IMR-90 (cell line): ENCODE results near the gene OR2AP1. TPM values are rescaled to one million over a fixed set of nuclear protein-coding genes. Genes with fewer than 3 reads are reported as not detected.

ENCODE experiments used
- ATAC-seq: fragments of 200-7000 bp; cut with Tn5 transposase; 2 replicates; pipeline ENCODE4 v1.9.1; 2020; ENCODE audit warnings: low read depth, mild to moderate bottlenecking, moderate library complexity
- Bru-seq: library from RNA; stranded (reverse); fragments of 400-500 nt; gene quantifications from one replicate; lab custom pipeline; 2021; lab: Mats Ljungman, UMichigan
- BruChase-seq, 2 experiments: library from RNA; stranded (reverse); fragments of 400-500 nt; gene quantifications; one replicate each; lab custom pipeline; 2021; lab: Mats Ljungman, UMichigan
- BruUV-seq: library from RNA; stranded (reverse); fragments of 400-500 nt; replicated peaks from 2 replicates; lab custom pipeline; 2021; lab: Mats Ljungman, UMichigan
- CTCF ChIA-PET: fragments of 300-600 bp; formaldehyde crosslinking; extraction: SDS; loops from one replicate; lab custom pipeline; 2021; ENCODE audit warnings: antibody characterized with exemption; lab: Yijun Ruan, JAX
- POLR2A ChIA-PET: fragments of 300-600 bp; sonication (Branson Sonifier 250); formaldehyde crosslinking; loops from one replicate; lab custom pipeline; 2022; ENCODE audit warnings: antibody characterized with exemption; ENCODE audit not compliant: unreplicated experiment; lab: Charles Lee
- DNase-seq: peaks from one replicate; pipeline ENCODE4 v3.0.0; 2013
- H2AFZ ChIP-seq: replicated peaks from 2 replicates; pipeline ENCODE3; 2013; ENCODE audit warnings: low read length, mild to moderate bottlenecking; ENCODE audit not compliant: poor library complexity
- H2AK5ac ChIP-seq: 2 replicates; pipeline ENCODE4 v1.6.1; 2013; ENCODE audit warnings: low read depth, low read length, inconsistent platforms
- H2AK9ac ChIP-seq: replicated peaks from 2 replicates; pipeline ENCODE3; 2013; ENCODE audit warnings: mild to moderate bottlenecking, low read depth, low read length, moderate library complexity; ENCODE audit not compliant: poor library complexity
- H2BK120ac ChIP-seq: 2 replicates; pipeline ENCODE4 v1.6.1; 2013; ENCODE audit warnings: low read depth, low read length, inconsistent platforms
- H2BK15ac ChIP-seq: 3 replicates; pipeline ENCODE4 v1.6.1; 2013; ENCODE audit warnings: low read depth, low read length, inconsistent platforms
- H2BK20ac ChIP-seq: 2 replicates; pipeline ENCODE4 v1.6.1; 2013; ENCODE audit warnings: low read depth, mild to moderate bottlenecking, inconsistent platforms, low read length, moderate library complexity
- H2BK5ac ChIP-seq: 2 replicates; pipeline ENCODE4 v1.6.1; 2013; ENCODE audit warnings: mild to moderate bottlenecking, low read depth, low read length, inconsistent platforms; ENCODE audit not compliant: poor library complexity, severe bottlenecking
- H3K14ac ChIP-seq: replicated peaks from 2 replicates; pipeline ENCODE4 v1.6.1; 2013; ENCODE audit warnings: low read depth, low read length, inconsistent platforms
- H3K18ac ChIP-seq: 2 replicates; pipeline ENCODE4 v1.6.1; 2013; ENCODE audit warnings: low read depth, low read length, control low read depth
- H3K23ac ChIP-seq: 2 replicates; pipeline ENCODE4 v1.6.1; 2013; ENCODE audit warnings: low read depth, low read length, inconsistent platforms
- H3K27ac ChIP-seq: 2 replicates; pipeline ENCODE4 v1.5.1; 2013; ENCODE audit warnings: mild to moderate bottlenecking, control low read depth, low read length; ENCODE audit not compliant: insufficient read depth
- H3K27me3 ChIP-seq: 2 replicates; pipeline ENCODE4 v1.6.1; 2013; ENCODE audit warnings: low read length; ENCODE audit not compliant: control insufficient read depth, insufficient read depth
- H3K36me3 ChIP-seq: 2 replicates; pipeline ENCODE4 v1.6.1; 2013; ENCODE audit warnings: low read length, mixed read lengths; ENCODE audit not compliant: control insufficient read depth, insufficient read depth
- H3K4ac ChIP-seq: 2 replicates; pipeline ENCODE4 v1.6.1; 2013; ENCODE audit warnings: low read depth, low read length, inconsistent platforms
- H3K4me1 ChIP-seq: 2 replicates; pipeline ENCODE4 v1.6.1; 2013; ENCODE audit warnings: low read length, mixed read lengths; ENCODE audit not compliant: control insufficient read depth, insufficient read depth
- H3K4me2 ChIP-seq: 2 replicates; pipeline ENCODE4 v1.6.1; 2013; ENCODE audit warnings: low read depth, mild to moderate bottlenecking, control low read depth, low read length, moderate library complexity
- H3K4me3 ChIP-seq: 2 replicates; pipeline ENCODE4 v1.5.1; 2013; ENCODE audit warnings: low read depth, mild to moderate bottlenecking, control low read depth, low read length, moderate library complexity; ENCODE audit not compliant: insufficient read depth
- H3K56ac ChIP-seq: 2 replicates; pipeline ENCODE4 v1.6.1; 2013; ENCODE audit warnings: low read length, inconsistent platforms; ENCODE audit not compliant: insufficient read depth; ENCODE audit errors: extremely low read depth
- H3K79me1 ChIP-seq, 2 experiments: 2 replicates each; pipeline ENCODE4 v1.6.1; 2013; ENCODE audit warnings: low read length in 2 of 2, inconsistent platforms in 1 of 2, low read depth in 1 of 2
- H3K9ac ChIP-seq: 2 replicates; pipeline ENCODE4 v1.6.1; 2013; ENCODE audit warnings: low read depth, low read length, control low read depth
- H3K9me1 ChIP-seq: 2 replicates; pipeline ENCODE4 v1.6.1; 2013; ENCODE audit warnings: low read length, inconsistent platforms; ENCODE audit not compliant: insufficient read depth
- H3K9me3 ChIP-seq: 2 replicates; pipeline ENCODE4 v1.6.1; 2013; ENCODE audit warnings: low read length; ENCODE audit not compliant: control insufficient read depth, insufficient read depth
- H4K20me1 ChIP-seq: 2 replicates; pipeline ENCODE4 v1.6.1; 2013; ENCODE audit warnings: low read length, inconsistent platforms; ENCODE audit not compliant: insufficient read depth
- H4K5ac ChIP-seq: 2 replicates; pipeline ENCODE4 v1.6.1; 2013; ENCODE audit warnings: mild to moderate bottlenecking, low read depth, low read length, control low read depth
- H4K8ac ChIP-seq, 2 experiments: 2 replicates each; pipeline ENCODE4 v1.6.1; 2013; ENCODE audit warnings: low read depth in 2 of 2, low read length in 2 of 2, control low read depth in 1 of 2, inconsistent platforms in 1 of 2
- H4K91ac ChIP-seq: 2 replicates; pipeline ENCODE4 v1.6.1; 2013; ENCODE audit warnings: low read depth, low read length, inconsistent platforms; ENCODE audit not compliant: insufficient read depth
- BHLHE40 ChIP-seq: fragments of 150-350 bp; IDR thresholded peaks from 2 replicates; pipeline ENCODE4 v1.6.1; 2016; ENCODE audit warnings: mild to moderate bottlenecking, low read depth, low read length
- CEBPB ChIP-seq: IDR thresholded peaks from 2 replicates; pipeline ENCODE4 v1.6.1; 2012; ENCODE audit warnings: low read depth, low read length, improper control_type of control experiment
- CHD1 ChIP-seq: IDR thresholded peaks from 2 replicates; pipeline ENCODE4 v1.6.1; 2012; ENCODE audit warnings: low read depth, low read length, improper control_type of control experiment
- CTCF ChIP-seq: conservative IDR thresholded peaks from 2 replicates; pipeline ENCODE4 v1.5.1; 2012; ENCODE audit warnings: mild to moderate bottlenecking, low read depth, low read length, improper control_type of control experiment
- ELK1 ChIP-seq: fragments of 150-350 bp; IDR thresholded peaks from 2 replicates; pipeline ENCODE4 v1.6.1; 2016; ENCODE audit warnings: low read depth, mild to moderate bottlenecking, low read length, moderate library complexity, borderline replicate concordance
- FOS ChIP-seq: fragments of 150-350 bp; IDR thresholded peaks from 2 replicates; pipeline ENCODE4 v1.6.1; 2016; ENCODE audit warnings: low read depth, low read length
- MAFK ChIP-seq: IDR thresholded peaks from 2 replicates; pipeline ENCODE4 v1.6.1; 2012; ENCODE audit warnings: low read depth, low read length, improper control_type of control experiment
- MAZ ChIP-seq: IDR thresholded peaks from 2 replicates; pipeline ENCODE4 v1.6.1; 2012; ENCODE audit warnings: low read depth, mild to moderate bottlenecking, low read length, improper control_type of control experiment, moderate library complexity, borderline replicate concordance
- MXI1 ChIP-seq: IDR thresholded peaks from 2 replicates; pipeline ENCODE4 v1.6.1; 2012; ENCODE audit warnings: low read depth, mild to moderate bottlenecking, low read length, moderate library complexity, borderline replicate concordance
- NFE2L2 ChIP-seq: fragments of 150-350 bp; IDR thresholded peaks from 2 replicates; pipeline ENCODE4 v1.6.1; 2016; ENCODE audit warnings: low read depth, mild to moderate bottlenecking, low read length
- POLR2A ChIP-seq: IDR thresholded peaks from 2 replicates; pipeline ENCODE4 v1.6.1; 2012; ENCODE audit warnings: mild to moderate bottlenecking, low read depth, low read length
- RAD21 ChIP-seq: IDR thresholded peaks from 2 replicates; pipeline ENCODE4 v1.6.1; 2012; ENCODE audit warnings: low read length, improper control_type of control experiment
- RCOR1 ChIP-seq: IDR thresholded peaks from 2 replicates; pipeline ENCODE4 v1.6.1; 2012; ENCODE audit warnings: mild to moderate bottlenecking, low read length, improper control_type of control experiment; ENCODE audit not compliant: insufficient replicate concordance
- RFX5 ChIP-seq: IDR thresholded peaks from 2 replicates; pipeline ENCODE4 v1.8.0; 2012; ENCODE audit warnings: low read depth, mild to moderate bottlenecking, low read length, moderate library complexity
- SMC3 ChIP-seq: fragments of 150-350 bp; IDR thresholded peaks from 2 replicates; pipeline ENCODE4 v1.6.1; 2016; ENCODE audit warnings: low read depth, mild to moderate bottlenecking, antibody characterized with exemption, low read length, moderate library complexity
- USF2 ChIP-seq: fragments of 150-350 bp; IDR thresholded peaks from 2 replicates; pipeline ENCODE4 v1.6.1; 2017; ENCODE audit warnings: mild to moderate bottlenecking, antibody characterized with exemption, low read length, low read depth
- WGBS, 2 experiments: methylation state at CpG; one replicate each; pipeline versions ENCODE4 v1.1.5 to v1.1.7; 2013; ENCODE audit warnings: missing lambda C conversion rate in 2 of 2; ENCODE audit not compliant: insufficient read length in 1 of 2; ENCODE audit errors: extremely low coverage in 2 of 2; 5-methylcytosine and 5-hydroxymethylcytosine counted together
- dilution Hi-C: fragments of 300-500 bp; cut with HindIII; formaldehyde crosslinking; loops from one replicate; pipeline ENCODE4 v1.14.3; 2018; ENCODE audit warnings: low sequenced_read_pairs; ENCODE audit not compliant: unreplicated experiment
- in situ Hi-C: fragments of 300-500 bp; cut with MboI; formaldehyde crosslinking; loops from 3 replicates; pipeline ENCODE4 v1.14.3; 2019; ENCODE audit warnings: low sequenced_read_pairs, inconsistent platforms, mixed read lengths
- intact Hi-C: fragments of 100-400 bp; cut with micrococcal nuclease; formaldehyde crosslinking; loops from 2 replicates; pipeline ENCODE4 v1.10.0; 2022
- long read RNA-seq: library from polyadenylated mRNA; unstranded; transcript quantifications from one replicate; pipeline ENCODE4 v2.0.0, GENCODE V29; 2021; ENCODE audit not compliant: unreplicated experiment
- polyA plus RNA-seq, 3 experiments: library from polyadenylated mRNA; depleted of rRNA; stranded (reverse); fragments of >200 nt; gene quantifications; 2 replicates each; pipeline ENCODE4 v1.2.3, GENCODE V29; 2012; ENCODE audit warnings: low replicate concordance in 1 of 3
- total RNA-seq: library from RNA; depleted of rRNA; stranded (reverse); fragments of >200 nt; gene quantifications from 2 replicates; pipeline ENCODE4 v1.2.3, GENCODE V29; 2012; rRNA removed

OR2AP1 gene
- total RNA-seq, result not detected in 2 replicates
- polyA plus RNA-seq (2012; rRNA removed), result not detected in 2 replicates
- polyA plus RNA-seq (2012; cell fraction: cytosol; rRNA removed), result not detected in 2 replicates
- not detected in 2 replicates for polyA plus RNA-seq (2012; cell fraction: nucleus; rRNA removed; ENCODE audit: low replicate concordance)
- Bru-seq, nascent RNA, result not detected
- not detected for BruChase-seq, experiment 1, labeled RNA remaining after a 6-hour chase
- BruChase-seq, experiment 2, labeled RNA remaining after a 2-hour chase, result not detected
- long read RNA-seq, result 0 reads

- ChIA-PET POLR2A (no interaction called here), CTCF (no interaction called here)
- Histone ChIP-seq H3K9ac (no peak within 1 kb of the TSS), H3K4me1 (no peaks in the 10 kb centered on the region), H3K18ac (no peak within 1 kb of the TSS), H2AK5ac (no peak within 1 kb of the TSS), H2BK15ac (no peak within 1 kb of the TSS), H3K56ac (no peak within 1 kb of the TSS), H2BK5ac (no peak within 1 kb of the TSS), H3K36me3 (no peaks in the 10 kb centered on the region), H3K14ac (no peak within 1 kb of the TSS), H3K27ac (no peak within 1 kb of the TSS), H3K9me3 (peaks cover 2% of the 10 kb centered on the region; the same call in 1 of the 2 replicates), H2BK20ac (no peak within 1 kb of the TSS), H3K4me2 (no peak within 1 kb of the TSS), H4K91ac (no peak within 1 kb of the TSS), H3K4me3 (no peak within 1 kb of the TSS), H3K23ac (no peak within 1 kb of the TSS), H3K4ac (no peak within 1 kb of the TSS), H4K8ac (no peak within 1 kb of the TSS), H2AK9ac (no peak within 1 kb of the TSS), H2BK120ac (no peak within 1 kb of the TSS), H3K79me1 (no peaks in the 10 kb centered on the region), H3K9me1 (no peaks in the 10 kb centered on the region), H3K27me3 (no peaks in the 10 kb centered on the region), H4K5ac (no peak within 1 kb of the TSS), H4K20me1 (no peaks in the 10 kb centered on the region), H2AFZ (no peak within 1 kb of the TSS)
- no peak for TF ChIP-seq POLR2A
- TF ChIP-seq FOS, result no peak
- no peak for TF ChIP-seq NFE2L2
- TF ChIP-seq ELK1, result no peak
- no peak for TF ChIP-seq CHD1
- TF ChIP-seq USF2, result no peak
- TF ChIP-seq RAD21, result no peak
- no peak for TF ChIP-seq BHLHE40
- no peak for TF ChIP-seq MAFK
- TF ChIP-seq MXI1, result no peak
- TF ChIP-seq SMC3, result no peak
- no peak for TF ChIP-seq CEBPB
- TF ChIP-seq CTCF, result no peak
- TF ChIP-seq MAZ, result no peak
- TF ChIP-seq RFX5, result no peak
- TF ChIP-seq RCOR1, result no peak
- dilution Hi-C loops (no loop called here), intact Hi-C loops (no loop called here), in situ Hi-C loops (no loop called here)
- no peak for DNase-seq
- BruUV-seq, result no TSS peak
- no peak for ATAC-seq
- no CpG with 5 or more reads among the region's 1 CpG for WGBS, 2 experiments
Observed at GRCh38 chr12:55572168-55572567, at the start of gene OR2AP1. Gene OR2AP1, plus strand, starts transcription at chr12:55572468. Its CDS starts 1,947 bp downstream, at chr12:55574415.
